GM10266 (cell line): ENCODE measurements around the gene ZCCHC7.
"Not testable (repeated sequence)": the region's sequence is repeated elsewhere in the genome, so short reads cannot be mapped to it uniquely, and the experiment has no call there.

Experiments used
- DNase-seq: peaks from one replicate; pipeline ENCODE4 v3.0.0; 2012; ENCODE audit errors: extremely low spot score
- TF ChIP-seq, protein P1 (sequence below): IDR thresholded peaks from 2 replicates; pipeline ENCODE4 v1.5.1; 2012; ENCODE audit warnings: mild to moderate bottlenecking, low read depth; ENCODE audit not compliant: control insufficient read depth, insufficient read depth; ENCODE audit errors: missing control alignments

Gene ZCCHC7

GRCh38 chr9:37283730-37284325 is 163.5 kb downstream of the ZCCHC7 start:
- peak; percentile 27 for DNase-seq
- TF ChIP-seq, protein P1, sequence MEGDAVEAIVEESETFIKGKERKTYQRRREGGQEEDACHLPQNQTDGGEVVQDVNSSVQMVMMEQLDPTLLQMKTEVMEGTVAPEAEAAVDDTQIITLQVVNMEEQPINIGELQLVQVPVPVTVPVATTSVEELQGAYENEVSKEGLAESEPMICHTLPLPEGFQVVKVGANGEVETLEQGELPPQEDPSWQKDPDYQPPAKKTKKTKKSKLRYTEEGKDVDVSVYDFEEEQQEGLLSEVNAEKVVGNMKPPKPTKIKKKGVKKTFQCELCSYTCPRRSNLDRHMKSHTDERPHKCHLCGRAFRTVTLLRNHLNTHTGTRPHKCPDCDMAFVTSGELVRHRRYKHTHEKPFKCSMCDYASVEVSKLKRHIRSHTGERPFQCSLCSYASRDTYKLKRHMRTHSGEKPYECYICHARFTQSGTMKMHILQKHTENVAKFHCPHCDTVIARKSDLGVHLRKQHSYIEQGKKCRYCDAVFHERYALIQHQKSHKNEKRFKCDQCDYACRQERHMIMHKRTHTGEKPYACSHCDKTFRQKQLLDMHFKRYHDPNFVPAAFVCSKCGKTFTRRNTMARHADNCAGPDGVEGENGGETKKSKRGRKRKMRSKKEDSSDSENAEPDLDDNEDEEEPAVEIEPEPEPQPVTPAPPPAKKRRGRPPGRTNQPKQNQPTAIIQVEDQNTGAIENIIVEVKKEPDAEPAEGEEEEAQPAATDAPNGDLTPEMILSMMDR: no peak

GRCh38 chr9:37284636-37285035 is 164.3 kb downstream of the ZCCHC7 start:
- DNase-seq: no peak
- TF ChIP-seq, protein P1: no peak

GRCh38 chr9:37286530-37287175 is 166.3 kb downstream of the ZCCHC7 start:
- DNase-seq: no peak
- TF ChIP-seq, protein P1: no peak

DNA sequence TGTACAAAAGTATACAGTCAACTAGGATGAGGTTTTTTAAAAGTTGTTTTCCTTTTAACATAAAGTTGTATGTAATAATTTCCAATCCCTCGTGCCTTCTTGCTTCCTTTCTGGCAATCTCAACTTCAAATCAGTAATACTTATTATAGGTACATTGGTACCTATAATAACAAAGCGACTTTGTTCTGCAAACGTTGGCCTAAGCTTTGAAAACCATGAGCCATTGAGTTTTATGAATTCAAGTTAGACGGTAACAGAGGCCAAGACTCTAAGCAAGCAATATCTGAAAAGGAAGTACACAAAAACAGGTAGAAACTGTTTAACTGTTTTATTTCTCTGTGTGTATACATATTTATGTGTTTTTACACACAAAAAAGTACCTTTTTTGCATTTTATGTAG is 166.9 kb downstream of the ZCCHC7 start:
- DNase-seq: no peak
- TF ChIP-seq, protein P1: no peak

DNA sequence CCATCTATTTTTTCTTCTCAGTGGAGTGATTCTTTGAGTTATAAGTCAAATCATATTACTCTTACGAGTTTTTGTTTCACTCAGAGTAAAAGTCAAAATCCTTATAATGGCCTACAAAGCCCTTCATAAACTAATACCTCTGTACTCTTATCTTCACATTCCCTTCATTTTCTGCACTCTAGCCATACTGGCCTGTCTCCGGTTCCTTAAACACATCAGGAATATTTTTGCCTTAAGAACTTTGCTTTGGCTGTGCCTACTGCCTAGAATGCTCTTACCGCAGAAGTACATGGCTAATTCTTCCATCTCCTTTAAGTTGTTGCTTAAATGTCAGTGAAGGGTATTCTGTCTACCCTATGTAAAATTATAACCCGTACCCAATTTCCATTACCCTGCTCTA is 169.3 kb downstream of the ZCCHC7 start:
- TF ChIP-seq, protein P1: no peak
- no peak for DNase-seq

DNA sequence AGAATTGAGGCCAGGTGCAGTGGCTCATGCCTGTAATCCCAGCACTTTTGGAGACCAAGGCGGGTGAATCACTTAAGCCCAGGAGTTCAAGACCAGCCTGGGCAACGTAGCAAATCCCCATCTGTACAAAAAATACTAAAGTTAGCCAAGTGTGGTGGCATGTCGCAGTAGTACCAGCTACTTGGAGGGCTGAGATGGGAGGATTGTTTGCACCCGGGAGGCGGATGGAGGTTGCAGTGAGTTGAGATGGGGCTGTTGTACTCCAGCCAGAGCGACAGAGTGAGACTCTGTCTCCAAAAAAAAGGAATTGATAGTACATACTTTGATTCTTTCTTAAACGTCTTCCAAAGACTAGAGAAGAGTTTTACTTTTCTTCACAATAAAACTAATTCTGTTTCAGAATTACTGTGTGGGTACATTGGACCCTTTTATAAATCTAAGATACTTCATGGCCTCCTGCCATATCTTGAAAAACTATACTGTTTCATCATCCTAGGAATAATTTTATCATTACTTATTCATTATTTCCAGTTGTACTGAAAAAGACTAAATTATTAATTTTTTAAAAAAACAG is 170.1 kb downstream of the ZCCHC7 start:
- TF ChIP-seq, protein P1: no peak
- no peak for DNase-seq

DNA sequence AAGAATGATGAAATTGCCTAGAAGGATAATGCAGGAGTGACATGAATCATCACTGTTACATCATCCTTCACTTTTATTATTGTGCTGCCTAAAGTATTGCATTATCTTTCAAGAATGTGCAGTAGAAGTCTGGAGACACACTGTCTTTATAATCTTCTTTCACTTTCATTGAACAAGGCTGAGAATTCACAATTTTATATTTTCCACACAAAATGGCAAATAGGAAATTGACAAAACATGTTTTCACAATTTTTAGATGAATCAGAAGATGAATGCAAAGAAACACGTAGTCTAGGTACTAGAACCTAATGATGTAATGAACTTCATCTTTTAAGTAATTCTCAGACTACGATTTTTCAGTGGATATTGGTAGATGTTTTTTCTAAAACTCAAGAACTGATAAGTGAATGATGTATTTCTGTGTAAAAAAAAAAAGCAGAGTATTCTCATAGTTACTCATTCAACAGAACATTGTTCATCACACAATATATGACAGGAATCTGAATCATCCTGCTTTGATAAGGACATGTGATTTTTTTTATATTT is 170.6 kb downstream of the ZCCHC7 start:
- DNase-seq: no peak
- TF ChIP-seq, protein P1: no peak

DNA sequence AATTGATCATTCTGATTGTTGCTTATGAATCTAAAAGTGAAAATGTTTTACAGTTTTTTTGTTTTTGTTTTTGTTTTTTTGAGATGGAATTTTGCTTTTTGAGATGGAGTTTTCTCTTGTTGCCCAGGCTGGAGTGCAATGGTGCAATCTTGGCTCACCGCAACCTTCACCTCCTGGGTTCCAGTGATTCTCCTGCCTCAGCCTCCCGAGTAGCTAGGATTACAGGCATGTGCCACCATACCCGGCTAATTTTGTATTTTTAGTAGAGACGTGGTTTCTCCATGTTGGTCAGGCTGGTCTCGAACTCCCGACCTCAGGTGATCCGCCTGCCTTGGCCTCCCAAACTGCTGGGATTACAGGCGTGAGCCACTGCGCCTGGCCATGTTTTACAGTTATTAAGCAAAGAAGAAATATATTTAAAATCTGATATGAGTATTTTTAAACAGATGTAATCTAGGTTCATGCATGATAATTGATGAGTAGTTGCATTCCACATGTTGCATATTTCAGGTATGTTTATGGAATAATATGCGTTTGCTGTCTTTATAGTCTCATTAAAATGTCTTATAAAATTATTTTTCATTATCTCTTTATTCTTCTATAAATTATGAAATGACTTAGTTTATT is 171.4 kb downstream of the ZCCHC7 start:
- DNase-seq: not testable (repeated sequence)
